Thyroid gland (tissue), 4 donors: ENCODE data around the gene KRTAP20-2. TPM values are rescaled to one million over a fixed set of nuclear protein-coding genes. Genes with fewer than 3 reads are reported as not detected.

Source experiments
- DNase-seq, 2 donors: peaks; one replicate each; pipeline ENCODE4 v3.0.0-alpha.2; 2019
- H3K27ac ChIP-seq, 3 donors: fragments of 200-600 bp; sonication (generic); 1 replicate in 2 of 3; 2 replicates in 1 of 3; pipeline ENCODE4 v1.5.1; 2016 to 2019; ENCODE audit warnings: mild to moderate bottlenecking in 1 of 3, moderate library complexity in 1 of 3
- H3K27me3 ChIP-seq: fragments of 200-600 bp; sonication (generic); one replicate; pipeline ENCODE4 v1.5.1; 2019
- H3K36me3 ChIP-seq, 2 donors: fragments of 200-600 bp; sonication (generic); one replicate each; pipeline ENCODE4 v1.5.1; 2016 to 2019
- H3K4me1 ChIP-seq, 2 donors: fragments of 200-600 bp; sonication (generic); one replicate each; pipeline ENCODE4 v1.5.1; 2017 to 2019
- H3K4me3 ChIP-seq, 3 donors: fragments of 200-600 bp; sonication (generic); replicated peaks in 1 of 3; 1 replicate in 2 of 3; 2 replicates in 1 of 3; pipeline ENCODE4 v1.5.1; 2016; ENCODE audit warnings: mild to moderate bottlenecking in 1 of 3
- H3K9me3 ChIP-seq: fragments of 200-600 bp; sonication (generic); one replicate; pipeline ENCODE4 v1.5.1; 2017
- POLR2A ChIP-seq, 2 donors: fragments of 450-650 bp; IDR thresholded peaks; one replicate each; pipeline ENCODE4 v1.6.1; 2017; ENCODE audit warnings: antibody characterized with exemption in 2 of 2, mild to moderate bottlenecking in 2 of 2, moderate library complexity in 1 of 2
- WGBS, 2 donors: methylation state at CpG; one replicate each; pipeline ENCODE4 v1.1.5; 2017; 5-methylcytosine and 5-hydroxymethylcytosine counted together
- intact Hi-C: fragments of 100-400 bp; cut with DNase I; formaldehyde crosslinking; loops from one replicate; pipeline ENCODE4 v1.15.1; 2023
- total RNA-seq, 4 donors: library from RNA; depleted of rRNA; stranded (reverse); fragments of >200 nt; gene quantifications; one replicate each; pipeline ENCODE4 v1.2.3, GENCODE V29; 2016
- TF ChIP-seq, protein P1 (sequence below), 6 experiments: fragments of 200-600 bp in 3 of 6; fragments of 450-650 bp in 3 of 6; sonication (generic) in 3 of 6; IDR thresholded peaks; one replicate each; pipeline ENCODE4 v1.5.1; 2016 to 2019; ENCODE audit warnings: antibody characterized with exemption in 6 of 6, mild to moderate bottlenecking in 2 of 6, inconsistent platforms in 1 of 6, moderate library complexity in 1 of 6

Gene KRTAP20-2
- total RNA-seq, 4 donors from 2014 or later: not detected

DNA sequence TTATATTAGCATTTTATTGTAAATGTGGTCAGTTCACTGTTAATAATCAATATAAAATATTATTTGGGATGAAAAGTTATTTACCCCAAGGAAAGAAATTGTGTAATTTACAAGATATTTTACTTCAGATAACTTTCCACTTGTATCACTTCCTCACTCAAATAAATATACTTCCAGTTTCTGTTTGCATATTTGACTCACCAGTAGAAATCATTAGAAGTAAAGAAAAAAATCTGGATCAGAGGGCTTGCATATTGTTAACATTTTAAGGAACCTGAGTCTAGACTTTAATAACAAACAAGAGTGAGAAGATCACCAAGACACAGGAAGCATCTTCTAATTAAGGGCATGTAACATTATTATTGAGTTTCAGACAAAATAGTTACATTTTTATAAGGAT, 14.9 kb upstream of the KRTAP20-2 start:
- TF ChIP-seq POLR2A (IDR thresholded peaks at IDR 0.05): no peak
- TF ChIP-seq, protein P1, sequence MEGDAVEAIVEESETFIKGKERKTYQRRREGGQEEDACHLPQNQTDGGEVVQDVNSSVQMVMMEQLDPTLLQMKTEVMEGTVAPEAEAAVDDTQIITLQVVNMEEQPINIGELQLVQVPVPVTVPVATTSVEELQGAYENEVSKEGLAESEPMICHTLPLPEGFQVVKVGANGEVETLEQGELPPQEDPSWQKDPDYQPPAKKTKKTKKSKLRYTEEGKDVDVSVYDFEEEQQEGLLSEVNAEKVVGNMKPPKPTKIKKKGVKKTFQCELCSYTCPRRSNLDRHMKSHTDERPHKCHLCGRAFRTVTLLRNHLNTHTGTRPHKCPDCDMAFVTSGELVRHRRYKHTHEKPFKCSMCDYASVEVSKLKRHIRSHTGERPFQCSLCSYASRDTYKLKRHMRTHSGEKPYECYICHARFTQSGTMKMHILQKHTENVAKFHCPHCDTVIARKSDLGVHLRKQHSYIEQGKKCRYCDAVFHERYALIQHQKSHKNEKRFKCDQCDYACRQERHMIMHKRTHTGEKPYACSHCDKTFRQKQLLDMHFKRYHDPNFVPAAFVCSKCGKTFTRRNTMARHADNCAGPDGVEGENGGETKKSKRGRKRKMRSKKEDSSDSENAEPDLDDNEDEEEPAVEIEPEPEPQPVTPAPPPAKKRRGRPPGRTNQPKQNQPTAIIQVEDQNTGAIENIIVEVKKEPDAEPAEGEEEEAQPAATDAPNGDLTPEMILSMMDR (IDR thresholded peaks at IDR 0.05): no peak
- H3K4me3 ChIP-seq: no peak overlapping the region
- intact Hi-C loops: no loop called here
- H3K9me3 ChIP-seq: no peaks in the 10 kb centered on the region
- no peaks in the 10 kb centered on the region for H3K27me3 ChIP-seq
- no peaks in the 10 kb centered on the region for H3K4me1 ChIP-seq
- no peak for DNase-seq
- H3K36me3 ChIP-seq: no peaks in the 10 kb centered on the region
- H3K27ac ChIP-seq: no peak overlapping the region

DNA sequence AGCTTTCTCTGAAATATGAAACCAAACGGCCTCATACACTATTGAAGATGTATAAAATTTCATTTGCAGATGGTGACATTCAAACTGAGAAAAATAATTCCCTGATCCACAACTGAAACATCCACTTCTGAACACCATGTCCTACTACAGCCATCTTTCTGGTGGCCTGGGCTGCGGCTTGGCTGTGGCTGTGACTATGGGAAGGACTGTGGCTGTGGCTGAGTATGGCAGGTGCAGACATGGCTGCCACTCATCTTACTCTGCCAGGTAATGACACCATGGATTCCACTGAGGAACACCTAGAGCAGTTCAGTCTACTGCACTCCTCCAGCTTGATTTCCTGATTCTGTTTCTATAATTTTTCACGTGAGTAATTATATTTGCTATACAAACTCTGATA, 14.5 kb upstream of the KRTAP20-2 start, which contains the start of gene KRTAP20-4:
Gene KRTAP20-4, plus strand, starts transcription at position 106 of the 400 bp plus-strand sequence.
- DNase-seq: no peak
- TF ChIP-seq POLR2A (IDR thresholded peaks at IDR 0.05): no peak
- TF ChIP-seq, protein P1 (IDR thresholded peaks at IDR 0.05): no peak
- no peaks in the 10 kb centered on the region for H3K4me1 ChIP-seq
- intact Hi-C loops: no loop called here
- 93 to 94% methylated on average over 3 of the region's 3 CpGs for WGBS, 2 donors
- no peaks in the 10 kb centered on the region for H3K36me3 ChIP-seq
- no peaks in the 10 kb centered on the region for H3K27me3 ChIP-seq
- no peak within 1 kb of the TSS for H3K27ac ChIP-seq
- no peak within 1 kb of the TSS for H3K4me3 ChIP-seq
- H3K9me3 ChIP-seq: no peaks in the 10 kb centered on the region

DNA sequence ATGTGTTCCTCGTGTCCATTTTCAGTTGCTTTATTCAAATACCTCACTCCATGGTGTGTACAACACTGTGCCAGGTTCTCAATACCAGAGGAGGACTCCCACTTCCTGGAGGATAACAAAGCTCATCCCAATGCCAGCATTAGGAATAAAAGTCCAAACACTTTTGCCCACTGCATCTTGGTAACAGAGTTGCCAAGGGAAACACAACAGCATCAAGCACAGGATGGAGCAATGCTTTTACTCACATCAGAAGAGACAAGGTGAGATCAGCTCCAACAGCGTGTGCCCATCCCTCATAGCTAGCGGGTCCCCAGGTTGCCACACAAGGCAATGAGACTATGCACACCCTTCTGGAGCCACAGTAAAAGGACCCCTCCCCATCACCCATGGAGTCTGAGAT, 11.6 kb upstream of the KRTAP20-2 start:
- TF ChIP-seq POLR2A (IDR thresholded peaks at IDR 0.05): no peak
- TF ChIP-seq, protein P1 (IDR thresholded peaks at IDR 0.05): no peak
- H3K9me3 ChIP-seq: no peaks in the 10 kb centered on the region
- H3K4me1 ChIP-seq: no peaks in the 10 kb centered on the region
- 86 to 95% methylated on average over 3 of the region's 3 CpGs for WGBS, 2 donors
- H3K27me3 ChIP-seq: no peaks in the 10 kb centered on the region
- no peak for DNase-seq
- no peaks in the 10 kb centered on the region for H3K36me3 ChIP-seq
- no peak overlapping the region for H3K27ac ChIP-seq
- intact Hi-C loops: no loop called here
- H3K4me3 ChIP-seq: no peak overlapping the region

DNA sequence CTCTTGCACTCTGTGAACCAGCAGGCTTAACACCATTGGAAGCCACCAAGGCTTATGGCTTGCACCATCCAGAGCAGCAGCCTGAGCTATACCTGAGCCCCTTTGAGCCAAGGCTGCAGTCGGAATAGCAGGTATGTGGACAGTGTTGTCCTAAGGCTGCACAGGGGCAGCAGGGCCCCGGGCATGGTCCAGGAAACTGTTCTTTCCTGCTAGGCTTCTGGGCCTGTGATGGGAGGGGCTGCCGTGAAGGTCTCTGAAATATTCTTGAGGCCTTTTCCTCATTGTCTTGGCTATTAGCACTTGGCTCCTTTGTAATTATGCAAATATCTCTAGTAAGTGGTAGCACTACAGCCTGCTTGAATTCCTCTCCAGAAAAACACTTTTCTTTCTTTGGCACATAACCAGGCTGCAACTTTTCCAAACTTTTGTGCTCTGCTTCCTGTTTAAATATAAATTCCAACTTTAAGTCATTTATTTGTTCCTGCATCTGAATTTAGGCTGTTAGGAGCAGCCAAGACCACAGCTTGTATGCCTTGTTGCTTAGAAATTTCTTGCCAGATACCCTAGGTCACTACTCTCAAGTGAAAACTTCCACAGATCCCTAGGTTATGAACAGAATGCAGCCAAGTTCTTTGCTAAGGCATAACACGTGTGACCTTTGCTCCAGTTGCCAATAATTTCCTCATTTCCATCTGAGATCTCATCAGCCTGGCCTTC, 9.4 kb upstream of the KRTAP20-2 start:
- intact Hi-C loops: no loop called here
- WGBS, 2 donors: 79 to 94% methylated on average over 4 of the region's 4 CpGs
- no peak for DNase-seq

DNA sequence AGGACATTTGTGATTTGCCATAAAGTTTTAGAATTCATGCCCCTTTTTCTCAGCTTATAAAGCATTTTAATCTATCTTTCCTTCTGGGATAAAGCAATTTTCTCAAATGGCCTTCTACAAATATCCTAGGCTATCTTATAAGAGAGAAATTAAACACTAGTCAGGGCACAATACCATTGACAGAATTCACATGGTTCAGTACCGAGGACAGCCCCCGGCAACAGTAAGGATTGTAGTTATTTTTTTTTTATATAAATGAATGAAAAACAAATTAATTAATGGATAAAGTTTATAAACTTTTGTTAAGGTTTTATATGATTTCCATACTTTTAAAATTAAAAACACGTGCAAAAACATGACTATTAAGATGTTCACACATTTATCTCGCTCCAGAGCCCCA, 6.9 kb upstream of the KRTAP20-2 start:
- intact Hi-C loops: no loop called here
- no peak overlapping the region for H3K4me3 ChIP-seq
- WGBS, 2 donors: 78 to 91% methylated on average over 4 of the region's 4 CpGs
- no peaks in the 10 kb centered on the region for H3K36me3 ChIP-seq
- TF ChIP-seq, protein P1 (IDR thresholded peaks at IDR 0.05): no peak
- no peak for TF ChIP-seq POLR2A (IDR thresholded peaks at IDR 0.05)
- no peak overlapping the region for H3K27ac ChIP-seq
- H3K4me1 ChIP-seq: no peaks in the 10 kb centered on the region
- H3K27me3 ChIP-seq: no peaks in the 10 kb centered on the region
- DNase-seq: no peak
- no peaks in the 10 kb centered on the region for H3K9me3 ChIP-seq

More for the DNA sequence above, 9.4 kb upstream of the KRTAP20-2 start:
- H3K9me3 ChIP-seq: no peaks in the 10 kb centered on the region
- no peak for TF ChIP-seq POLR2A (IDR thresholded peaks at IDR 0.05)
- TF ChIP-seq, protein P1 (IDR thresholded peaks at IDR 0.05): no peak
- no peaks in the 10 kb centered on the region for H3K4me1 ChIP-seq
- H3K36me3 ChIP-seq: no peaks in the 10 kb centered on the region
- no peaks in the 10 kb centered on the region for H3K27me3 ChIP-seq
- H3K4me3 ChIP-seq: no peak overlapping the region
- H3K27ac ChIP-seq: no peak overlapping the region
